Lung (tissue), 12 donors: ENCODE results near the gene TLE2. TPM values are rescaled to one million over a fixed set of nuclear protein-coding genes. Genes with fewer than 3 reads are reported as not detected.

Experiments
- ATAC-seq: fragments of 200-7000 bp; cut with Tn5 transposase; one replicate; pipeline ENCODE4 v1.9.1; 2020; ENCODE audit warnings: moderate number of reproducible peaks; ENCODE audit not compliant: insufficient read depth, low FRiP score
- DNase-seq, 3 donors: peaks; one replicate each; pipeline ENCODE4 v3.0.0-alpha.2; 2013 to 2017
- H3K27ac ChIP-seq, 2 donors: one replicate each; pipeline ENCODE4 v1.5.1; 2013; ENCODE audit warnings: mild to moderate bottlenecking in 2 of 2, moderate library complexity in 2 of 2, control low read depth in 1 of 2, inconsistent platforms in 1 of 2, low read depth in 1 of 2, low read length in 1 of 2
- H3K27me3 ChIP-seq, 3 donors: one replicate each; pipeline ENCODE4 v1.5.1; 2013; ENCODE audit warnings: low read length in 2 of 3; ENCODE audit not compliant: control insufficient read depth in 3 of 3, insufficient read depth in 3 of 3
- H3K36me3 ChIP-seq, 4 donors: one replicate each; pipeline ENCODE4 v1.5.1; 2013; ENCODE audit warnings: low read length in 4 of 4, mild to moderate bottlenecking in 1 of 4, moderate library complexity in 1 of 4; ENCODE audit not compliant: control insufficient read depth in 4 of 4, insufficient read depth in 4 of 4
- H3K4me1 ChIP-seq, 5 donors: one replicate each; pipeline ENCODE4 v1.5.1; 2013; ENCODE audit warnings: low read length in 5 of 5, mild to moderate bottlenecking in 2 of 5, moderate library complexity in 1 of 5; ENCODE audit not compliant: control insufficient read depth in 5 of 5, insufficient read depth in 5 of 5
- H3K4me3 ChIP-seq: one replicate; pipeline ENCODE4 v1.5.1; 2013; ENCODE audit warnings: mild to moderate bottlenecking, control low read depth, moderate library complexity
- H3K9ac ChIP-seq, 2 donors: one replicate each; pipeline ENCODE4 v1.5.1; 2013; ENCODE audit warnings: low read length in 2 of 2, control low read depth in 1 of 2; ENCODE audit not compliant: insufficient read depth in 1 of 2
- H3K9me3 ChIP-seq, 4 donors: one replicate each; pipeline ENCODE4 v1.5.1; 2013; ENCODE audit warnings: low read length in 3 of 4, mild to moderate bottlenecking in 1 of 4, moderate library complexity in 1 of 4; ENCODE audit not compliant: control insufficient read depth in 4 of 4, insufficient read depth in 3 of 4
- CTCF ChIP-seq: IDR thresholded peaks from 2 replicates; pipeline ENCODE4 v1.5.1; 2012; ENCODE audit warnings: mild to moderate bottlenecking; ENCODE audit errors: control extremely low read depth, extremely low read depth
- WGBS, 2 donors: extraction: QIAGEN DNeasy Blood & Tissue Kit; methylation state at CpG; one replicate each; pipeline ENCODE4 v1.1.7; 2013; 5-methylcytosine and 5-hydroxymethylcytosine counted together
- polyA plus RNA-seq, 2 donors: library from polyadenylated mRNA; stranded (reverse); fragments of 200-250 nt; gene quantifications; one replicate each; pipeline ENCODE4 v1.2.1, GENCODE V29; 2013
- total RNA-seq, 2 donors: library from RNA; depleted of rRNA in 1 of 2; stranded (reverse); fragments of >200 nt in 1 of 2; gene quantifications; one replicate each; pipeline ENCODE4 v1.2.1, GENCODE V29; 2014 to 2021
- donor health status: control.
- donor health status: control.
- donor health status: Bipolar disorder and iron deficiency.
- donor health status: healthy.
- donor health status: DM: yes; HTN: yes; CAD: no.

Gene TLE2
- total and polyA plus RNA-seq, 4 donors, result 30.8 to 47.1 (median 39.2) TPM

DNA sequence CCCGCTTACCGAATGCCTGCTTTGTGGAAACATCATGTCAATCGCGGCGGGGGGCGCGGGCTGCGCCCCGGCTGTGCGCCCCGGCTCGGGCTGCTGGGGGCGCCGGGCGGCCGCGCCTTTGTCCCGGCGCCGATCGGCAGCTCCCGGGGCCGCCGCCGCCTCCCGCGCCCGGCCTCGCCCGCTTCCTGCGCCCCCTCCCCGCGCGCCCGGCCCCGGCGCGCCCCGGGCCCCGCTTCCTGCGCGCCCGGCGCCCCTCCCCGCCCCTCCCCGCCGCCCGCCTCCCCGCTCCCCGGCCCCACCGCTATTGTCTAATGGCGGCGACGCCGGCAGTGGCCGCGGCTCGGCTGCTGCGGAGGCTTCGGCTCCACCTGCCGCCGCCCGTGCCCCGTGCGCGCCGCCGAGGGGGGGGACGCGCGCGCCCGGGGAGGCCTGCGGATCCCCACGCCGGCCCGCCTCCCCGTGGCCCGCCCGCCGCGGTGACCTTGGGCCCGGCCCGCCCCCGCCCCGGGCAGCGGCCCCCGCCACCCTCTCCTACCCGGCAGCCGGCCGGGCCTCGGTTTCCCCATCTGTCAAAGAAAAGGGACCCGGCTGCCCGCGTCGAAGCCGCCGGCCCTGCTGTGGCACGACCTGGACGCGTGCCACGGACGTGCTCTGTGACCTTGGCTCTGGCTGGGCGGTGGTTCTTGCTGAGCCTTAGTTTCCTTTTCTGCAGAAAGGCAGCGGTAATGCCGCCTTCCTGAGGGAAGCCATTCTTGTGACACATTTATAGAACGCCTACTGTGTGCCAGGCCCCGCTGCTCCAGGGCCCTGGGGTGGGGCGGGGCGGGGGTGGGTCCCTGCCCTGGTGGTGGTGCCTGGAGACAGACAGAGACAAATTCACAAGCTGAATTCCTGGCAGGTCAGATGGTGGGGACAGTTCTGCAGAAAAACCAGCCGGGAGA lies 33.4 kb upstream of the TLE2 start, which contains the start of gene TLE5:
Gene TLE5 (minus strand): TSS at position 331 of the 941 bp plus-strand sequence. CDS start 295 bp downstream, at position 36.
- WGBS, 2 donors, result 1% methylated on average over 42 to 106 of the region's 111 CpGs
- peak within 1 kb of the TSS in 1 of 2 donors; percentile 11 for H3K9ac ChIP-seq
- H3K27me3 ChIP-seq, result no peaks in the 10 kb centered on the region
- H3K27ac ChIP-seq, result peak within 1 kb of the TSS; percentile 94 to 98
- peak; percentile 44 to 72 (median 70) for DNase-seq
- peaks cover 0 to 22% (median 10%) of the 10 kb centered on the region in 5 donors for H3K4me1 ChIP-seq
- H3K4me3 ChIP-seq, result peak within 1 kb of the TSS; percentile 77
- ATAC-seq, result peak; percentile 63
- H3K36me3 ChIP-seq, result peaks cover 0 to 19% (median 17%) of the 10 kb centered on the region in 4 donors
- no peak for TF ChIP-seq CTCF
- H3K9me3 ChIP-seq, result no peaks in the 10 kb centered on the region

GRCh38 chr19:3061182-3062161 lies 32.4 kb upstream of the TLE2 start:
- no peaks in the 10 kb centered on the region for H3K27me3 ChIP-seq
- TF ChIP-seq CTCF, result no peak
- peak; percentile 70 to 89 (median 74) for DNase-seq
- H3K9ac ChIP-seq, result peak overlapping the region; percentile 11 to 62
- H3K4me3 ChIP-seq, result peak overlapping the region; percentile 77
- no peaks in the 10 kb centered on the region for H3K9me3 ChIP-seq
- peaks cover 0 to 26% (median 23%) of the 10 kb centered on the region in 4 donors for H3K36me3 ChIP-seq
- 1 to 2% methylated on average over 31 to 82 of the region's 88 CpGs for WGBS, 2 donors
- ATAC-seq, result peak; percentile 54
- peaks cover 0 to 29% (median 10%) of the 10 kb centered on the region in 5 donors for H3K4me1 ChIP-seq
- peak overlapping the region; percentile 94 to 98 for H3K27ac ChIP-seq

GRCh38 chr19:3060857-3061181 lies 31.7 kb upstream of the TLE2 start:
- H3K4me3 ChIP-seq, result peak overlapping the region; percentile 45
- H3K9ac ChIP-seq, result peak overlapping the region in 1 of 2 donors; percentile 62
- DNase-seq (no peak), ATAC-seq (no peak)
- TF ChIP-seq CTCF, result no peak
- no peaks in the 10 kb centered on the region for H3K9me3 ChIP-seq
- 14 to 17% methylated on average over 4 of the region's 4 CpGs for WGBS, 2 donors
- peaks cover 0 to 31% (median 10%) of the 10 kb centered on the region in 5 donors for H3K4me1 ChIP-seq
- H3K27me3 ChIP-seq, result no peaks in the 10 kb centered on the region
- H3K27ac ChIP-seq, result peak overlapping the region; percentile 94 to 98
- peaks cover 0 to 29% (median 25%) of the 10 kb centered on the region in 4 donors for H3K36me3 ChIP-seq
